ENCODE data around the gene ATP9A.
"Not testable (repeated sequence)": the region's sequence is repeated elsewhere in the genome, so short reads cannot be mapped to it uniquely, and the experiment has no call there.

ATP9A gene

DNA sequence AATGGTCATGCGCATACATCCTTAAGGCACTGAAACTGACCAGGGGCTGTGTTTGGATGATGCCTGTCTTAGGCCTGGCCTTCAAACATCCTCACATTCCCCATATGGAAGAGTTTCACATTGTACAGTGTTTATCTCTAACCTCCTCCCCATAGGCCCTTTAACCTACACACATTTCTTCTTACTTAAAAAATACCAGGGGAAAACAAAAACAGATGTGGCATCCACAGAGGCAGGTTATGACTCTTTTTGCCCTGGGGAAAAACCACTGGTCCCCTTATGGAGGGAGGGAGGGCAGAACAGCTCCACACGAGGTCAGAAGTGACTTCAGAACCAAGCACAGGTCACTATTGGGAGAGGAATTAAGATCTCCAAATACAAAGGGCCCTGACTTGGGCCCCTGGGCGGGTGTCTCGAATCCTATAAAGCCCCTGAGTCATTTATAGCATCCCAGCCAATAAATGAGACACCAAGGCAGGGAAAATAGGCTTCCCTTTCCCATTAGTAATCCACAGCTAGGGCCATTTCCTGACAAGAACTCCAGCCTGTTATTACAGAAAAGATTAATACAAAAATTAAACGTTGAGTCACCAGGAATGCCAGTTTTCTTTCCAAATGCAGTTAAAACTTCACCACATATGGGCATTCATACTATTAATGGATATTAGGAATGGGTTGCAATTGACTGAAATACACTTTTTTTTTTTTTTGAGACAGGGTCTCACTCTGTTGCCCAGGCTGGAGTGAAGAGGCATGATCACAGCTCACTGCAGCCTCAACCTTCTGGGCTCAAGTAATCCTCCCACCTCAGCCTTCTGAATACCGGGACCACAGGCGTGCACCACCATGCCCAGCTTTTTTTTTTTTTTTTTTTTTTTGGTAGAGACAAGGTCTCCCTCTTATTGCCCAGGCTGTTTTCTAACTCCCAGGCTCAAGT is 107.2 kb downstream of the ATP9A start:
- in situ Hi-C loops (cut with HindIII; ENCODE audit: low sequenced_read_pairs) = no loop called here

DNA sequence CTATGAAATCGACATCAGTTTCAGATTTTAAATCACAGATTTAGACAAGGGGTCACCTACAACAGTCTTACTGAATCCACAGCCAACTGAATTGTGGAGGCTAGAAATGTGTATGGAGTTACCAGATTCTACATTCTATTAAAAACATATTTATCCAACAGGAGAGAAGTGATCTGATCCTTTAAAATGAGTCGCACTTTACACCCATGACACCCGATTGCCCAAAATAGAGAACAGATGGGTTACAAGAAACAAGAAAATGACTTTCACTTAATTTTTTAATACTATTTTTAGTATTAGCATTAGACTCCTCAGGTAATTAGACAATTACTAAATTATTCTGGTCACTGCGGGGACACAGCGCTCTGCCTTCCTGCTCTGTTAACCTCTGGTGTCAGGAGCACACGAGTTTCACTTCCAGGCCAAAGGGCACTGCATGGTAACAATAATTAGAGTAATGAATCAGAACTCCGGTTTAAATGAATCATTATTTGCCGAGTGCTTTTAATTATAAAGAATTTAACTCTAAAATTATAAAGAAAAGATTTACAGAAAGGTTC is 108.6 kb downstream of the ATP9A start:
- in situ Hi-C loops (cut with HindIII; ENCODE audit: low sequenced_read_pairs) = no loop called here

DNA sequence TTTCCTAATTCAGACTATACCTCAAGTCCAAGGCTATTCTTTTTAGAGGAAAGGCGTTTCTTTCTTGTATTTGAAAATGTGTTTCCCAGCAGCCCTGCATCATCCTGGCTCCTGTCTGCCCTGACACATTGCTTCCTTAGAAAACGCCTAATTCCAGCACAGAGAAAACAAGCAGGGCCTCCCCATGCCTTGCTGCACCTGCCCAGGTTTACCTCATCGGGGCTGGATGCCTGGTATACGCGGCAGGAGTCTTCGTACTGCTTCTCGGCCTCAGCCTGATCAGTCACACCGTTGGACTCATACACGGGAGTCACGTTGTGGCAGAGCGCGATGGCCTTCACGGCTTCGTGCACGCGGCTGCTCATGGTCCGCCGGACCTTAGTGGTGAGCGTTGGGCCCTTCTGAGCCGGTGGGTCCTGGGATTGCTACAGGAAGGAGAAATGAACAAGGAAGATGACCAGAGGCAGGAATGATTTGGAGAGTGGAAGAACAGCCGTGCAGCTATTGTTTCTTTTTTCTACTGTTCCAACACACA is 111.4 kb downstream of the ATP9A start:
- in situ Hi-C loops (cut with HindIII; ENCODE audit: low sequenced_read_pairs) = no loop called here

GRCh38 chr20:51656089-51656488 is 112.1 kb downstream of the ATP9A start:
- in situ Hi-C loops (cut with HindIII; ENCODE audit: low sequenced_read_pairs) = not testable (repeated sequence)

DNA sequence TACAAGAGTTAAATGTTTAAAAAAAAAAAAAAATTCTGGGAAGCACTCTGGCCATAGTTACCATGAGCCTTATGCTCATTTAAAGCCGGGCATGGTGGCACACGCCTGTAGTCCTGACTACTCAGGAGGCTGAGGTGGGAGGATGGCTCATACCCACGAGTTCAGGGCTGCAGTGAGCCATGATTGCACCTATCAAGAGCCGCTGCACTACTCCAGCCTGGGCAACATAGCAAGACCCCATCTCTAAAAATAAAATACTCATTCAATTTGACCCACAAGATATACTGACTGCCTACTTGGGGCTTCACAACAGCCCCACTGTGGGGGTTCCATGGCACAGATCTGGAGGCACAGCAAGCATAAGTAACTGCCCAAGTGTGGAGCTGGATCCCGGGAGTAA is 113.7 kb downstream of the ATP9A start:
- in situ Hi-C loops (cut with HindIII; ENCODE audit: low sequenced_read_pairs) = no loop called here

DNA sequence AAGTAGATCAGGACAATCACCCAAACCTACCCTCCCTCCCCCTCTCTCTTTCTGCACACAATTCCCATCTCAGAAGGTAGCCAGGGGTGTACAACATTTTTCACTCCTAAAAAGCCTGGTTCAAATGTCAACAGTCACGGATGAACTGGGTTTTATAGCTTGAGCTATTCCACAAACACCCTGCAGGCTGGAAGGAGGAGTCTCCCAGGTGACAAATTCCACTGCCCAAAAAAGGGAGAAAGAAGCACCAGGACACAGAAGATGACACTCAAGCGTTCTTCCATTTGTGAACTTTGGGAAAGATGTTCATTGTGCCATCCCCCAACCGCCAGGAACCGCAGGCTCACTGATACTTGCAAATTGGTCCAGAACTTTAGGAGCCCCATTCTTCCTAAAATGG is 114.1 kb downstream of the ATP9A start:
- in situ Hi-C loops (cut with HindIII; ENCODE audit: low sequenced_read_pairs) = no loop called here

GRCh38 chr20:51653226-51653625 is 115.0 kb downstream of the ATP9A start:
- in situ Hi-C loops (cut with HindIII; ENCODE audit: low sequenced_read_pairs) = no loop called here

DNA sequence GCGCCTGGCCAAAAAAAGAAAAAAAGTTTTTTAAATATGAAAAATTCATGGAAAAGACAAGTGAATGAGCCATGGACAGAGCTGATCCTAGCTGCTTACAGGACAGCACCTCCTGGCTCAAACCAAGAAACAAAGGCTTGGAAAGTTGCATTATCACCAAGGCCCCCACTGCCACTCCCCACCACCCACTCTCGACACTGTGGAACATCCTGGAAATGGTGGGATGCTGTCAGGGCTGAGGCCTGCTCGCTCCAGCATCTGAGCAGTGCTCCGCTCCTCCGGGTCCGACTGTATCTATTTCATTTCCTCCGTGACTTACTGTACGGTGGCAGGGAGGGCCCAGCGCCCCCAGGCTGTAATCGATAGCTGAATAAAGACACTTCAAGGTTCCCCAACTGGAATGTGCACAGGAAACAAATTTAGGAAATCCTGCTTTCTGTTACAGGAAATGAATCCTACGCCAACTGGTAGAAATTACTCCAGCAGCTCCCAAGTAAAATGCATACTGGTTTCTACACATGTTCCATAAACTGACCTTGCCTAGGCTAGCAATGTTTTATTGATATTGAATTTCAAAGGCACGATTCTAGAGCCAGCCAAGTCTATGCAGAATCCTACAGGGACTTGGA is 116.2 kb downstream of the ATP9A start:
- in situ Hi-C loops (cut with HindIII; ENCODE audit: low sequenced_read_pairs) = no loop called here

GRCh38 chr20:51650685-51651134 is 117.5 kb downstream of the ATP9A start:
- in situ Hi-C loops (cut with HindIII; ENCODE audit: low sequenced_read_pairs) = no loop called here

- in situ Hi-C loops (cut with HindIII; ENCODE audit: low sequenced_read_pairs) = no loop called here
Observed at GRCh38 chr20:51648571-51648947, 119.6 kb downstream of the ATP9A start.

DNA sequence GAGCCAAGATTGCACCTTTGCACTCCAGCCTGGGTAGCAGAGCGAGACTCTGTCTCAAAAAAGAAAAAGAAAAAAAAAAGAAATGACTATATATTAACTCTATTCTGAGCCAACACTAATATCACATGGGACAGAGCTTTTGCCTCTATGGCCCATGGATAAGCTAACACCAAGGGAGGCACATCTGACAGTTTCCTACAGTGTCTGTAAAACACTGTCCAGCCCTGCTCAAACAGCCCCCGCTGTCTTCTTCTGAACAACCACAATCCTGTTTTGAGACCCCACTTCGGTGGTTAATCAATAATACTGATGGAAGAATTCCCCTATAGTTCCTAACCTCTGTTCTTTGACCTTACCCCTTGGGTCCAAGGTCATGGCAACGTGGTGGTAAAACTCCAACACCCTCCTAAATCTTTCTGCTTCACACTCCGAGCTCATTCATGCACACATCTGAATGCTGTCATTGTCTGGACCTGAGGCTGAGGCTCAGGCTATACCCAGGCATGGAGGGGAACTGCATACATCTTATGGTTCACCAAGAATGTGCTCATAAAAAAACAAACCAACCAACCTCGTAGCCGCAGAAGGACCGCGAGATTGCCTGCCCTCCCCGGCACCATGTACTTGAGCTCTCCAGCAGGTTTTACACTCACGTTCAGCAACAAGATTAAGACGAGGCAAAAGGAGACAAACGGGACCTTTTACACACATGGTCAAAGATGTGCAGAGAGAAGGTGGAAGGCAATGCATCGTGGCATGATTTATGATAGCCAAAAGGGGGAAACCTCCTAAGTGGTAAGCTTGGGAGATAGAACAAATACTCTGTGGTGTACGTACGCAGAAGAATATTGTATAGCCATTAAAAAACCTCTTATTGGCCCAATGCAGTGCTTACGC is 120.3 kb downstream of the ATP9A start:
- in situ Hi-C loops (cut with HindIII; ENCODE audit: low sequenced_read_pairs) = no loop called here

DNA sequence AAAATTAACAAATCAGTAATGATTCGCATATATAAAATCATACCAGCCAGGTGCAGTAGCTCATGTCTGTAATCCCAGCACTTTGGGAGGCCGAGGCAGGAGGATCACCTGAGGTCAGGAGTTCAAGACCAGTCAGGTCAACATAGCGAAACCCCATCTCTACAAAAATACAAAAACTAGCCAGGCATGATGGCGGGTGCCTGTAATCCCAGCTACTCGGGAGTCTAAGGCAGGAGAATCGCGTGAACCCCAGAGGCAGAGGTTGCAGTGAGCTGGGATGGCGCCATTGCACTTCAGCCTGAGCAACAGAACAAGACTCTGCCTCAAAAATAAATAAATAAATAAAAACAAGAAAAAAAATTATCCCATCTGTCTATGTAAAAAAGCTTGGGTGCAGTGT is 124.4 kb downstream of the ATP9A start:
- in situ Hi-C loops (cut with HindIII; ENCODE audit: low sequenced_read_pairs) = not testable (repeated sequence)

DNA sequence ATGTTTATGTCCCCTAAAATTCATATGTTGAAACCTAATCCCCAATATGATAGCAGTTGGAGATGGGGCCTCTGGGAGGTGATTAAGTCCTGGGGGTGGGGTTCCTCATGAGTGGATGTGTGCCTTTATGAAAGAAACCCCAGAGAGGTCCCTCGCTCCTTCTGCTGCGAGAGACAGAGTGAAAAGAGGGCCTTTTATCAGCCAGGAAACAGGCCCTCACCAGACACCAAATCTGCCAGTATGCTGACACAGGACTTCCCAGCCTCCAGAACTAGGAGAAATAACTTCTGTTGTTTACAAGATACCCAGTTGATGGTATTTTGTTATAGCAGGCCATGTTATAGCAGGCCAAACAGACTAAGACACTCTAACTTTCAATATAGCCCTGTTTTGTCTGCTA is 124.8 kb downstream of the ATP9A start:
- in situ Hi-C loops (cut with HindIII; ENCODE audit: low sequenced_read_pairs) = no loop called here

DNA sequence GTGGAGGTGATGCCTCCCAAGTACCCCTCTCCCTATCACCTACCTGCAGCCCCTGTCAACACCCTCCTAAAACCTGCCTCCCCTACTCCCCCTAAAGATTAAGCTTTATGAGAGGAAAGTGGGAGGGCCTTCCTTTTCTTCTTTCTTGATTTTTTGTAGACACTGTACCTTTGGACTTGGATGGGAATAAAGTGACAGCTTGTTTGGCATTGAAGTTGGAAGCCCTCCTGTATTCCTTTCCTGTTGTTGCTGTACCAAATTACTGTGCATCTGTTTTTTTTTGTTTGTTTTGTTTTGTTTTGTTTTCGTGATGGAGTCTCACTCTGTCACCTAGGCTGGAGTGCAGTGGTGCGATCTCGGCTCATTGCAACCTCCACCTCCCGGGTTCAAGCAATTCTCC is 126.3 kb downstream of the ATP9A start:
- in situ Hi-C loops (cut with HindIII; ENCODE audit: low sequenced_read_pairs) = no loop called here

DNA sequence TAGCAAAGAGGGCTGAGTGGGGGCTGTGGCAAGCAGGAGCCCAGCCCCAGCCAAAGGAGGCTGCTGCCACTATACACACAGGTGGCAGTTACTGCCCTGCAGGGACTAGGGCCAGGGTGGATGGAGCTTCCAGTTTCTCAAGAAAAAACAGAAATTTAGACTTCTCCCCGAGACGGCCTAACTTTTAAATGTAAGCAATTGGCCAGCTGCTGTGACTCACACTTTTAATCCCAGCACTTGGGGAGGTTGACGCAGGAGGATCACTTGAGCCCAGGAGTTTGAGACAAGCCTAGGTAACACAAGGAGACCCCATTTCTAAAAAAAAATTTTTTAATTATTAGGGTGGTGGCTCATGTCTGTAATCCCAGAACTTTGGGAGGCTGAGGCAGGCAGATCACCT is 127.4 kb downstream of the ATP9A start:
- in situ Hi-C loops (cut with HindIII; ENCODE audit: low sequenced_read_pairs) = no loop called here

DNA sequence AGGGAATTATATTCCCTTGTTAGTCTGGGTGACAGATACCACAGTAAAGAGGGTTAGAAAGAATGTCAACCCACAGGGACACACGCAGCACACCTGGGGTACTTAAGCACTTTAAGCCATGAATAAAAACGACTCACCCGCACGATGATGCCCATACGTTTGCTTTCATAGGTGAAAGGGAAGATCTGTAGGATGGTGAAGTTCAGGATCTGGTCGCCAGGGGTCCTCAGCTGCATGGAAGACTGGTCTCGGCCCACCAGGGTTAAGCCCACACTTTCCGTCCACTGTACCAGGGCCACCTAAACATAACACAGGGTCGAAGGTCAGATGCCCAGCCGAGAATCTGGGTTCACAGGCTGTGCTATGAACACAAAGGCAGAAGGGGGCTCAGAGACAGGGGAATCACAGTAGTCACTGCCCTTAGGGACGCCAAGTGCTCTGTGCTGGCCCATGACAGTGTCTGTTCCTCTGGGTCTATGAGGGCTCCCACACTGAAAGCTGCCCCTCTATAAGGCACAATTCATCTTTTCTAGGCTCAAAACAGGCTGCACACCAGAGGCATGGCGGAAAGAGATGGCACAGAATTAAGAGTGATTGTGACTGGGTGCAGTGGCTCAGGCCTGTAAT is 128.9 kb downstream of the ATP9A start:
- in situ Hi-C loops (cut with HindIII; ENCODE audit: low sequenced_read_pairs) = no loop called here

DNA sequence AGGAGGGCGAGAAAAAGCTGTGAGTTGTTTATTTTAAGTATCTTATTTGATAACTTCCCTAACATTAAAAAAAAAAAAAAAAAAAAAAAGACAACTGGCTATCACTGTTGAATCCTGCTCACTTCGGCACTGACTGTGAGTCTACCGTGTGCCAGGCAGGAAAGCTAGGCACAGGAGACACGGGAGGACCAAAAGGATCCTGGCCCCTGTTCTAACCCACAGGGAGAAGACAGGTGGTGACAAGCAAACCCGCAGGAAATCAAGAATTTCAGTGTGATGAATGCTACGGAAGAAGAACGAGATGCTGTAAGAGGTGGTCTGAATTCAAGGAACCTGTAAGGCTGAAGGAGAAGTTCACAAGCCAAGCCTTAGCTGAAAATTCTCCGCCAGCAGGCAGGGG is 130.9 kb downstream of the ATP9A start:
- in situ Hi-C loops (cut with HindIII; ENCODE audit: low sequenced_read_pairs) = no loop called here

DNA sequence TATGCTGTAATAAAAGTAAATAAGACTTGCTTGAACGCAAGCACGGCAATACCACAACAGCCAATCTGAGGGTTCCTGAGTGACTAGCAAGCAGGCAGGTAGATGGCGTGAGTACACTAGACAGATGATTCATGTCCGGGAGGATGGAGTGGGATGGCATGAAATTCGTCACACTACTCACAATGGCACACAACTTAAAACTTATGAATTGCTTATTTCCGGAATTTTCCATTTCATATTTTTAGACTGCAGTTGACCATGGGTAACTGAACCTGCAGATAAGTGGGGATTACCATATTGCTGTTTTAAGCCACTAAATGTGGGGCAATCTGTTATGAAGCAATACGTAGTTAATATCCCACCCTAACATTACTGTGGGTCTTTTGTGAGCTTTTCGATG is 132.1 kb downstream of the ATP9A start:
- in situ Hi-C loops (cut with HindIII; ENCODE audit: low sequenced_read_pairs) = no loop called here

- in situ Hi-C loops (cut with HindIII; ENCODE audit: low sequenced_read_pairs) = no loop called here
Observed at GRCh38 chr20:51635680-51636079, 132.5 kb downstream of the ATP9A start.

DNA sequence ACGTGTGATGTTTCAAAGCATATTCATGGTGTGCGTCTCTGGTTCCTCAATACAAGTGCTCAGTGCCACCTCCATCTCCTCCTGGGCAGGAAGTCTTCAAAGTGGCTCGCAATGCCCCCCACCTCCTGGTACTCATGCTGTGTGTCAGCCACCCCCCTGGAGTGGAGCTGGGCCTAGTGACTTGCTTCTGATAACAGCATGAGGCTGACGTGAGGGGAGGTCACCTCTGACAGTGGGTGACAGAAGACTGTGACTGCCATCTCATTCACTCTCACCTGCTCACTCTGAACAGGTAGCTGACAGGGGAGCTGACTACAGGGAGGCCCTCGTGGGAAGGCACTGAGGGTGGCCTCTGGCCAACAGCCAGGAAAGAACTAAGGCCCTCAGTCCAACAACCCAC is 133.3 kb downstream of the ATP9A start:
- in situ Hi-C loops (cut with HindIII; ENCODE audit: low sequenced_read_pairs) = no loop called here

Measured in DLD1 (cell line).